ENCODE measurements around the gene RAPSN.

Gene RAPSN

GRCh38 chr11:47464483-47464882, 15.5 kb upstream of the RAPSN start:
- DNase-seq = peak; percentile 29

GRCh38 chr11:47461876-47462275, 12.9 kb upstream of the RAPSN start:
- no peak for DNase-seq

GRCh38 chr11:47460571-47461235, 11.8 kb upstream of the RAPSN start:
- DNase-seq = no peak

- DNase-seq = peak; percentile 81
These were observed 5.3 kb upstream of the RAPSN start for GRCh38 chr11:47454258-47454671.

- no peak for DNase-seq
These were observed 4.4 kb upstream of the RAPSN start for GRCh38 chr11:47453365-47453764.

- no peak for DNase-seq
These were observed 3.1 kb upstream of the RAPSN start for GRCh38 chr11:47451990-47452389.

- DNase-seq = no peak
These were observed 2.5 kb upstream of the RAPSN start for GRCh38 chr11:47451436-47451835.

- no peak for DNase-seq
These were observed 605 bp upstream of the RAPSN start for GRCh38 chr11:47449541-47449940.

- no peak for DNase-seq
These were observed 1.0 kb downstream of the RAPSN start for GRCh38 chr11:47447906-47448305.

GRCh38 chr11:47446833-47447232, 2.1 kb downstream of the RAPSN start:
- no peak for DNase-seq

- no peak for DNase-seq
These were observed 3.1 kb downstream of the RAPSN start for GRCh38 chr11:47445840-47446239.

GRCh38 chr11:47443817-47444216, 5.1 kb downstream of the RAPSN start:
- no peak for DNase-seq

GRCh38 chr11:47443028-47443700, 5.8 kb downstream of the RAPSN start:
- no peak for DNase-seq

GRCh38 chr11:47442514-47442913, 6.4 kb downstream of the RAPSN start:
- no peak for DNase-seq

- DNase-seq = no peak
These were observed 7.5 kb downstream of the RAPSN start for GRCh38 chr11:47441421-47441820.

GRCh38 chr11:47440054-47440476, 8.9 kb downstream of the RAPSN start:
- DNase-seq = no peak

GRCh38 chr11:47438721-47439120, 10.2 kb downstream of the RAPSN start:
- DNase-seq = no peak

- DNase-seq = no peak
These were observed 11.1 kb downstream of the RAPSN start for GRCh38 chr11:47437746-47438418.

GRCh38 chr11:47437218-47437745, 11.7 kb downstream of the RAPSN start:
- no peak for DNase-seq

- DNase-seq = no peak
These were observed 12.2 kb downstream of the RAPSN start for GRCh38 chr11:47436726-47437125.

GRCh38 chr11:47435687-47436086, 13.2 kb downstream of the RAPSN start:
- DNase-seq = no peak

GRCh38 chr11:47434011-47434786, 14.7 kb downstream of the RAPSN start:
- DNase-seq = peak; percentile 35

GRCh38 chr11:47433157-47433556, 15.8 kb downstream of the RAPSN start:
- no peak for DNase-seq
